ENCODE measurements around the gene STOX2. TPM values are rescaled to one million over a fixed set of nuclear protein-coding genes. Genes with fewer than 3 reads are reported as not detected.

STOX2 gene
- total RNA-seq, 1 donor from 2014 or later = not detected

DNA sequence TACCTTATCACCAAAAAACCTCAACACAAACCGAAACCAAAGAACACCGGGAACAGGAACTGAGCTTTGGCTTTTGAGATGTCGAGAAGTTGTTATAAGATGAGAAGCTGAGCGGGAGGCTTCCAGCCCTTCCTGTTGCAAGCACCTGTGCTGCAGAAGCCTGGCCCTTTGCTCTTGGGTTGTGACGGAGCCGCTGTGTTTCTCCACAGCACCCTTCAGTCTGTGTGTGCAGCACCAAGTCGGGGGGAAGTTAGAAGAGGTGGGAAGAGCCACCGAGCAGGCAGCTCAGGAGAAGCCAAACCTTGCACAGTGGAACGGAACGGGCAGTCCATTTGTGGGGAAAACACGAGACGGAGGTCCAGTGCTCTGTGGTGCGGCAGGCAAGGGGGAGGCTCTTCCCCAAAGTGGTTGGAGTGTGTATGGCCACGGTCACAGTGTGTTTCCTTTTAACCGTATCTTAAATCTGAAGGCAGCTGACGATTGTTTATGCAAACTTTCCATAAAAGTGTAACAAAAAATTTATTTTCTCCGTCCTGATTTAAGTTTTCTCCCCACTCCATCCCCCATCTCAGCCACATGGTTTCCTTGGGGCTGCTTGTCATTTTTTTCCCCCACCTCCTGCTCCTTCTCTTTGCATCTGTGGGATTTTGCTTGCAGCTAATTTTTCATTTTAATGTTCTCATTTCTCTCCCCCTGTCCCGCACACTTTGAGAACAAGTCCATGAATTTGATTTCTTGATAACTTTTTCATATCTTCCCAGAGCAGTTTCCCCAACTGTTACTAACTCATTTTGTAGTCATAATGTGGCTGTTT, 123.7 kb downstream of the STOX2 start:
- Mint-ChIP-seq H3K36me3 (ENCODE audit: low read depth) (no peaks in the 10 kb centered on the region), H3K27ac (no peak overlapping the region), H3K9me3 (no peaks in the 10 kb centered on the region), H3K4me1 (peaks cover 17% of the 10 kb centered on the region), H3K4me3 (peak overlapping the region; percentile 62), H3K27me3 (peaks cover 24% of the 10 kb centered on the region)
- ChIA-PET CTCF (no interaction called here), POLR2A (no interaction called here)
- ATAC-seq (ENCODE audit: low read depth) (no peak), DNase-seq (no peak)
- TF ChIP-seq, protein P1, sequence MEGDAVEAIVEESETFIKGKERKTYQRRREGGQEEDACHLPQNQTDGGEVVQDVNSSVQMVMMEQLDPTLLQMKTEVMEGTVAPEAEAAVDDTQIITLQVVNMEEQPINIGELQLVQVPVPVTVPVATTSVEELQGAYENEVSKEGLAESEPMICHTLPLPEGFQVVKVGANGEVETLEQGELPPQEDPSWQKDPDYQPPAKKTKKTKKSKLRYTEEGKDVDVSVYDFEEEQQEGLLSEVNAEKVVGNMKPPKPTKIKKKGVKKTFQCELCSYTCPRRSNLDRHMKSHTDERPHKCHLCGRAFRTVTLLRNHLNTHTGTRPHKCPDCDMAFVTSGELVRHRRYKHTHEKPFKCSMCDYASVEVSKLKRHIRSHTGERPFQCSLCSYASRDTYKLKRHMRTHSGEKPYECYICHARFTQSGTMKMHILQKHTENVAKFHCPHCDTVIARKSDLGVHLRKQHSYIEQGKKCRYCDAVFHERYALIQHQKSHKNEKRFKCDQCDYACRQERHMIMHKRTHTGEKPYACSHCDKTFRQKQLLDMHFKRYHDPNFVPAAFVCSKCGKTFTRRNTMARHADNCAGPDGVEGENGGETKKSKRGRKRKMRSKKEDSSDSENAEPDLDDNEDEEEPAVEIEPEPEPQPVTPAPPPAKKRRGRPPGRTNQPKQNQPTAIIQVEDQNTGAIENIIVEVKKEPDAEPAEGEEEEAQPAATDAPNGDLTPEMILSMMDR (IDR thresholded peaks at IDR 0.05) = no peak
- intact Hi-C loops (cut with micrococcal nuclease) = no loop called here

- CTCF ChIA-PET = no interaction called here
- H3K27me3 Mint-ChIP-seq = peaks cover 27% of the 10 kb centered on the region
- no peak for ATAC-seq (ENCODE audit: low read depth)
- no peaks in the 10 kb centered on the region for H3K36me3 Mint-ChIP-seq (ENCODE audit: low read depth)
- intact Hi-C loops (cut with micrococcal nuclease) = no loop called here
- POLR2A ChIA-PET = no interaction called here
- no peak overlapping the region for H3K27ac Mint-ChIP-seq
- H3K4me1 Mint-ChIP-seq = peaks cover 17% of the 10 kb centered on the region
- H3K4me3 Mint-ChIP-seq = no peak overlapping the region
- no peak for DNase-seq
- no peaks in the 10 kb centered on the region for H3K9me3 Mint-ChIP-seq
- TF ChIP-seq, protein P1 (IDR thresholded peaks at IDR 0.05) = no peak
Observed at GRCh38 chr4:184030036-184030435, 124.9 kb downstream of the STOX2 start.

DNA sequence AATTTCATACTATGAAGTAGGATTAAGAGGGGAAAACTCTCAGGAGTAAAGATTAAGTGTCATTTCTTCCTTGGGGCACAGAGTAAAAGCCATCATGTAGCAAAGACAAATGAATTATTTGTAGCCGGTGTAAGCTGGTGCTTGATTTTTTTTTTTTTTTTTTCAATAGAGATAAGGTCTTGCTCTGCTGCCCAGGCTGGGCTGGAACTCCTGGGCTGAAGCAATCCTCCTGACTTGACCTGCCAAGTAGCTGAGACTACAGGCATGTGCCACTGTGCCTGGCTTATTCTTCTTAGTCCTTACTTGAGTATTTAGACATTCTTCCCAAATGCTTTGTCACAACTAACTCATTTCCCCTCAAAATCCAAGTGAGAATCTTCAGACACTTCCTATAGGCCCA, 125.7 kb downstream of the STOX2 start:
- intact Hi-C loops (cut with micrococcal nuclease) = no loop called here
- no peak for ATAC-seq (ENCODE audit: low read depth)
- peaks cover 17% of the 10 kb centered on the region for H3K4me1 Mint-ChIP-seq
- no peak for DNase-seq
- no peak overlapping the region for H3K27ac Mint-ChIP-seq
- peaks cover 27% of the 10 kb centered on the region for H3K27me3 Mint-ChIP-seq
- no peaks in the 10 kb centered on the region for H3K36me3 Mint-ChIP-seq (ENCODE audit: low read depth)
- ChIA-PET POLR2A (no interaction called here), CTCF (no interaction called here)
- no peaks in the 10 kb centered on the region for H3K9me3 Mint-ChIP-seq
- H3K4me3 Mint-ChIP-seq = no peak overlapping the region
- TF ChIP-seq, protein P1 (IDR thresholded peaks at IDR 0.05) = no peak

- TF ChIP-seq, protein P1 (IDR thresholded peaks at IDR 0.05) = no peak
Observed at GRCh38 chr4:184032091-184032490, 127.0 kb downstream of the STOX2 start.

DNA sequence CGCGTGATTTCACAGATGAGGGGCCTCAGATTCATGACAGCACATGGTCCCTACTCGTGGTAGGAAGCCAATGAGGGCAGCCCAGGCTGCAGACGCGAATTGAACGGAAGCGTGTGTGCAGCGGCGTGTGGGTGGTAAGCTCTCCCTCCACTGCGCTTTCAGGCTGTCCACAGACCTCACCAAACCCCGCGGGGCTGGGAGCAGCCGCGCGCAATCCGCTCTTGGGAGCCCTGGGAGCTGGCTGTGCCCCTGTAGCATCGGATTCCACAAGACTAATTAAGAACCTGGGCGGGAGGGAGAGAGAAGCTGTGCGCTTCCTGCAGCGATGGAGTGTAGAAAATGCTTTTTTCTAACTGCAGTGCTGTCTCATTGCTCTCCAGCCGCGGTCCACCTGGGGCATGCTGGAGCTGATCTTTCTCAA, 134.9 kb downstream of the STOX2 start:
- ATAC-seq (ENCODE audit: low read depth) = no peak
- intact Hi-C loops (cut with micrococcal nuclease) = no loop called here
- ChIA-PET CTCF (no interaction called here), POLR2A (no interaction called here)
- H3K27ac Mint-ChIP-seq = no peak overlapping the region
- TF ChIP-seq, protein P1 (IDR thresholded peaks at IDR 0.05) = no peak
- no peaks in the 10 kb centered on the region for H3K4me1 Mint-ChIP-seq
- H3K9me3 Mint-ChIP-seq = no peaks in the 10 kb centered on the region
- H3K27me3 Mint-ChIP-seq = peaks cover 24% of the 10 kb centered on the region
- no peak for DNase-seq
- H3K4me3 Mint-ChIP-seq = no peak overlapping the region
- no peaks in the 10 kb centered on the region for H3K36me3 Mint-ChIP-seq (ENCODE audit: low read depth)

More at GRCh38 chr4:184032091-184032490, 127.0 kb downstream of the STOX2 start:
- Mint-ChIP-seq H3K4me3 (no peak overlapping the region), H3K9me3 (no peaks in the 10 kb centered on the region), H3K36me3 (ENCODE audit: low read depth) (no peaks in the 10 kb centered on the region), H3K27me3 (peaks cover 30% of the 10 kb centered on the region), H3K4me1 (peaks cover 17% of the 10 kb centered on the region), H3K27ac (no peak overlapping the region)
- intact Hi-C loops (cut with micrococcal nuclease) = no loop called here
- ChIA-PET POLR2A (no interaction called here), CTCF (no interaction called here)
- DNase-seq (no peak), ATAC-seq (ENCODE audit: low read depth) (no peak)
